ENCODE data around the gene NT5C1B. TPM values are rescaled to one million over a fixed set of nuclear protein-coding genes. Genes with fewer than 3 reads are reported as not detected.

Gene NT5C1B
- total RNA-seq, 2 donors from 2014 or later: not detected

DNA sequence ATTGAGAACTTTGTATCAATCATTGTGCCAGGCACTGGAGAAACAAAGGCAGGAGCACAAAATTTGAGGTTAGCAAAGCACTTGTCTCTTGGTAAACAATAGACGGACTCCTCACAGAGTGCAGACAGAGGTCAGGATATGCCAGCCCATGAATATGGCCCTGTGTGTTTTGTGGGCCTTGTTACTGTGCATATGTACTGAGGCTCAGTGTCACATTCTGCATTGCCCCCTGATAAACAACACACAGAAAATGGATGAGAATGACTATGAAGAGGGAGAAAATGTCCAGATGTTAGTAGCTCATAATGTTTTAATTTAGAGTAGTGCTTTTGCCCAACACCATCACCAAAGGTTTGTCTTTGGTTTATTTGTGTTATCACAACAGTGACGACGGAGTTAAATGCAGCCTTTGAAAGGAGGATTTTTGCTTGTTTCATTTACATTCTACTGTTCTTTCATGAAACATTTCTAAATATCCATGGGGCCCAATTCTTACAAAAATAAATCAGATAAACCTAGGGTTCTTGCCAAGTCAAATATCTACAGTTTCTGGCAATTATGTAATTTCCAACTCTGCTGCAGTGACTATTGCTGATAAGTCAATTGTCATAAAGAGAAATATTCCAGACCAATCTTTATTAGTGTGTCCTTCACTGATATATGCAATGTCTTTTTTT, 14.6 kb upstream of the NT5C1B start:
- H3K4me3 ChIP-seq: no peak overlapping the region
- no peak overlapping the region for H3K27ac ChIP-seq
- no peak for DNase-seq
- ATAC-seq: no peak
- WGBS, 2 donors: 81 to 86% methylated on average over 3 of the region's 3 CpGs
- intact Hi-C loops (cut with DNase I): no loop called here
- no peak for TF ChIP-seq POLR2A (IDR thresholded peaks at IDR 0.05)
- TF ChIP-seq, protein P1, sequence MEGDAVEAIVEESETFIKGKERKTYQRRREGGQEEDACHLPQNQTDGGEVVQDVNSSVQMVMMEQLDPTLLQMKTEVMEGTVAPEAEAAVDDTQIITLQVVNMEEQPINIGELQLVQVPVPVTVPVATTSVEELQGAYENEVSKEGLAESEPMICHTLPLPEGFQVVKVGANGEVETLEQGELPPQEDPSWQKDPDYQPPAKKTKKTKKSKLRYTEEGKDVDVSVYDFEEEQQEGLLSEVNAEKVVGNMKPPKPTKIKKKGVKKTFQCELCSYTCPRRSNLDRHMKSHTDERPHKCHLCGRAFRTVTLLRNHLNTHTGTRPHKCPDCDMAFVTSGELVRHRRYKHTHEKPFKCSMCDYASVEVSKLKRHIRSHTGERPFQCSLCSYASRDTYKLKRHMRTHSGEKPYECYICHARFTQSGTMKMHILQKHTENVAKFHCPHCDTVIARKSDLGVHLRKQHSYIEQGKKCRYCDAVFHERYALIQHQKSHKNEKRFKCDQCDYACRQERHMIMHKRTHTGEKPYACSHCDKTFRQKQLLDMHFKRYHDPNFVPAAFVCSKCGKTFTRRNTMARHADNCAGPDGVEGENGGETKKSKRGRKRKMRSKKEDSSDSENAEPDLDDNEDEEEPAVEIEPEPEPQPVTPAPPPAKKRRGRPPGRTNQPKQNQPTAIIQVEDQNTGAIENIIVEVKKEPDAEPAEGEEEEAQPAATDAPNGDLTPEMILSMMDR (IDR thresholded peaks at IDR 0.05): no peak
- no peaks in the 10 kb centered on the region for H3K36me3 ChIP-seq (replicated peaks in 1 of 2; ENCODE audit: insufficient read depth in 1 of 2, low read depth in 2 of 2)
- peaks cover 11% of the 10 kb centered on the region for H3K4me1 ChIP-seq
- H3K9me3 ChIP-seq: no peaks in the 10 kb centered on the region
- H3K27me3 ChIP-seq: no peaks in the 10 kb centered on the region

GRCh38 chr2:18602298-18602697, 12.9 kb upstream of the NT5C1B start:
- no peak for DNase-seq
- no peaks in the 10 kb centered on the region for H3K27me3 ChIP-seq
- H3K4me3 ChIP-seq: no peak overlapping the region
- no peaks in the 10 kb centered on the region for H3K9me3 ChIP-seq
- WGBS, 2 donors: 93 to 96% methylated on average over 2 of the region's 2 CpGs
- intact Hi-C loops (cut with DNase I): no loop called here
- TF ChIP-seq POLR2A (IDR thresholded peaks at IDR 0.05): no peak
- TF ChIP-seq, protein P1 (IDR thresholded peaks at IDR 0.05): no peak
- H3K27ac ChIP-seq: no peak overlapping the region
- H3K36me3 ChIP-seq (replicated peaks in 1 of 2; ENCODE audit: insufficient read depth in 1 of 2, low read depth in 2 of 2): no peaks in the 10 kb centered on the region
- no peak for ATAC-seq
- peaks cover 11% of the 10 kb centered on the region for H3K4me1 ChIP-seq

DNA sequence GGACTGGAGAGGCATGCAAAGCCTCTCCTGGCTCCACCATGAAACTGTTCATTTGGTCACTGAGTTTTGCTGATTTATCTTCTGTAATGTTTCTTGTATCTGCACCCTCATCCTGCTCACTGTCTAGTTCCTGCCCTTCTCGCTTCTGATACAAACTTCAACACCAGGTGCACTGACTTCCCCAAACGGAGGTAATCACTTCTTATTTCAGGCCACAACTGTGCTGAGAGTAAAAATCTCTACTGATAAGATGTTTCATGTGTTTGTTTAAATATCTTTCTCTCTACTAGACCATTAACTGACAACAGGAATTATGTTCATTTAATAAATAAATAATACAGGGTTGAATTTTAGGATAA, 10.9 kb upstream of the NT5C1B start:
- WGBS, 2 donors: 53 to 65% methylated on average over 2 of the region's 2 CpGs

DNA sequence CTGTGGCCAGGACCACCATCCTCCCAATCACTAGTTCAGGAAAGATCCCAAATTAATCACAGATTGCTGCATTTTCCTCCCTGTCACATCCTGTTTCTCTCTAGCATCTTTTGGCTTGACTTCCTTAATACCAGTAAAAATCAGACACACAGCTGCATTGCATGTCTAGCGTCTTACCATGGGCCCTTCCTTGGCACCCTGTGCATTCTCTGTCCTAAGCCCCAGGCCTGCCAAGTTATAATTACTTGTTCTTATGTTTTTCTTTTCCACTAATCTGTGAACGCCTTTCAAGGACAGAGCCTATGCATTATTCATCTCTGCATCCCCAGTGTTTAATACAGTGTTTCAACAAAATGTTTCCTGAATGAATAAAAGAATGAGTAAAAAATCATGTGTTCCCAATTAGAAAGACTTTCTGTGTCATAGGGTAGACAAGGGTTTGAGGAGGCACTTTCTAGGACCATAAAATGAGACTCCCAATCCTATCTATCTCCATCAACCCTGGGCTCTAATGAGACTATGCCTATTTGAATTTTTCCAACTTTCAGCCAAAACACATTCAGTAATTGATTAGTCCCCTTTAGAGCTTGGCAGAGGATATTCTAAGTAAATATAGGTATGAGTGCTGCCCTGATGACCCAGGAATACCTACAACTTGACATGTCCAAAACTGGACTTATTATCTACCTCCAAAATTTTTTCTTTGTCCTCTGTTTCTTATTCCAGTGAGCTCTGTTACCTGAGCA, 10.3 kb upstream of the NT5C1B start:
- intact Hi-C loops (cut with DNase I): no loop called here
- no peak for TF ChIP-seq POLR2A (IDR thresholded peaks at IDR 0.05)
- TF ChIP-seq, protein P1 (IDR thresholded peaks at IDR 0.05): no peak
- ATAC-seq: no peak
- Histone ChIP-seq H3K27ac (no peak overlapping the region), H3K27me3 (no peaks in the 10 kb centered on the region), H3K4me3 (no peak overlapping the region), H3K4me1 (peaks cover 10% of the 10 kb centered on the region), H3K9me3 (no peaks in the 10 kb centered on the region), H3K36me3 (replicated peaks in 1 of 2; ENCODE audit: insufficient read depth in 1 of 2, low read depth in 2 of 2) (no peaks in the 10 kb centered on the region)
- 62 to 74% methylated on average over 2 of the region's 2 CpGs for whole genome bisulfite sequencing, 2 donors
- DNase-seq: no peak

More for the DNA sequence above, 10.9 kb upstream of the NT5C1B start:
- Histone ChIP-seq H3K27me3 (no peaks in the 10 kb centered on the region), H3K9me3 (no peaks in the 10 kb centered on the region), H3K27ac (no peak overlapping the region), H3K36me3 (replicated peaks in 1 of 2; ENCODE audit: insufficient read depth in 1 of 2, low read depth in 2 of 2) (no peaks in the 10 kb centered on the region), H3K4me1 (peaks cover 11% of the 10 kb centered on the region), H3K4me3 (no peak overlapping the region)
- intact Hi-C loops (cut with DNase I): no loop called here
- no peak for ATAC-seq
- no peak for DNase-seq
- TF ChIP-seq, protein P1 (IDR thresholded peaks at IDR 0.05): no peak
- TF ChIP-seq POLR2A (IDR thresholded peaks at IDR 0.05): no peak

Measured in body of pancreas (tissue), 4 donors.